ENCODE data around the gene NR6A1.
A peak's percentile ranks its signal among the peaks of the same experiment; 100 is the strongest.

NR6A1 gene

GRCh38 chr9:124812441-124812876, 41.3 kb upstream of the NR6A1 start:
- no peak for DNase-seq (ENCODE audit: low spot score)
- H3K4me3 ChIP-seq: no peak overlapping the region
- H3K27ac ChIP-seq: peak overlapping the region in 1 of 2 donors; percentile 82
- TF ChIP-seq CTCF (IDR thresholded peaks at IDR 0.05): no peak

- Histone ChIP-seq H3K4me3 (no peak overlapping the region), H3K27ac (peak overlapping the region; percentile 52 to 82)
- peak; percentile 70 for DNase-seq (ENCODE audit: low spot score)
- TF ChIP-seq CTCF (IDR thresholded peaks at IDR 0.05): no peak
Observed at GRCh38 chr9:124810663-124811355, 39.7 kb upstream of the NR6A1 start.

GRCh38 chr9:124809741-124810500, 38.8 kb upstream of the NR6A1 start:
- Histone ChIP-seq H3K4me3 (no peak overlapping the region), H3K27ac (peak overlapping the region in 1 of 2 donors; percentile 82)
- TF ChIP-seq CTCF (IDR thresholded peaks at IDR 0.05): no peak
- no peak for DNase-seq (ENCODE audit: low spot score)

- Histone ChIP-seq H3K27ac (no peak overlapping the region), H3K4me3 (no peak overlapping the region)
- no peak for TF ChIP-seq CTCF (IDR thresholded peaks at IDR 0.05)
- DNase-seq (ENCODE audit: low spot score): no peak
Observed at GRCh38 chr9:124809211-124809610, 38.1 kb upstream of the NR6A1 start.

- no peak for DNase-seq (ENCODE audit: low spot score)
- no peak for TF ChIP-seq CTCF (IDR thresholded peaks at IDR 0.05)
- H3K27ac ChIP-seq: no peak overlapping the region
- H3K4me3 ChIP-seq: no peak overlapping the region
Observed at GRCh38 chr9:124808246-124808956, 37.3 kb upstream of the NR6A1 start.

- no peak for DNase-seq (ENCODE audit: low spot score)
- Histone ChIP-seq H3K27ac (no peak overlapping the region), H3K4me3 (no peak overlapping the region)
- TF ChIP-seq CTCF (IDR thresholded peaks at IDR 0.05): no peak
Observed at GRCh38 chr9:124805186-124805585, 34.1 kb upstream of the NR6A1 start.

Data from coronary artery (tissue), 2 donors.